ENCODE measurements around the gene ATP8B3. TPM values are rescaled to one million over a fixed set of nuclear protein-coding genes. Genes with fewer than 3 reads are reported as not detected.

The ATP8B3 gene
- total and polyA plus RNA-seq, 9 of the 15 experiments (the other 6 are each of a cell fraction or from before 2014, with no cell fraction given): 1.2 to 12.3 (median 3.8) TPM

DNA sequence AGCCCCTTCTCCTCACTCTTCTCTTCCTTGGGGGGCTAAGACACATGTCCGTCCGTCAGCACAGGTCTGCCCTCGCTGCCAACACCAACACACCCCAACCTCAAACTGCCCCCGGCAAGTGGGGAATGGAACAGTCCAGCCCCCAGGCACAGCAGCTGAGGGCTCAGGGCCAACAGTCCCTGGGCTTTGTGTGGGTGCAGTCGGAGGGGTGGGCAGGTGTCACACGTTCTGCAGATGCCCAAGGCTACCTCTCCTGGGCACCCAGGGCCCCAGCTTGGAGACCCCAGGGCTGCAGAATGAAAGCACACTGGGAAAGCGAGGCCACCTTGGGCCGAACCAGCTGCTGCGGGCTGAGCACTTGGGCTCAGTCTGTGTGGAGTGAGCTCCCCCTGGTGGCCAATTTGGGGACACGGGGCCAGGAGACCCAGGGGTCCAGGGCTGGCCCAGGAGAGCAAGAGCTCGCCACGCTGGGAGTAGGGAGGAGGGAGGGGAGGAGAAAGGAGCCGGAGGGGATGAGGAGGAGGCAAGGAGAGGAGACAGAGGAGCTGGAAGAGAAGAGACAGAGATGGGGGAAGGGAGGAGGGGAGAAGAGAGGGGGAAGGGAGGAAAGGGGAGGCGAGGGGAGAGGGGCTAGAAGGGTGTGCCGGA lies 14.0 kb upstream of the ATP8B3 start (continued):
- TF ChIP-seq, protein P1, sequence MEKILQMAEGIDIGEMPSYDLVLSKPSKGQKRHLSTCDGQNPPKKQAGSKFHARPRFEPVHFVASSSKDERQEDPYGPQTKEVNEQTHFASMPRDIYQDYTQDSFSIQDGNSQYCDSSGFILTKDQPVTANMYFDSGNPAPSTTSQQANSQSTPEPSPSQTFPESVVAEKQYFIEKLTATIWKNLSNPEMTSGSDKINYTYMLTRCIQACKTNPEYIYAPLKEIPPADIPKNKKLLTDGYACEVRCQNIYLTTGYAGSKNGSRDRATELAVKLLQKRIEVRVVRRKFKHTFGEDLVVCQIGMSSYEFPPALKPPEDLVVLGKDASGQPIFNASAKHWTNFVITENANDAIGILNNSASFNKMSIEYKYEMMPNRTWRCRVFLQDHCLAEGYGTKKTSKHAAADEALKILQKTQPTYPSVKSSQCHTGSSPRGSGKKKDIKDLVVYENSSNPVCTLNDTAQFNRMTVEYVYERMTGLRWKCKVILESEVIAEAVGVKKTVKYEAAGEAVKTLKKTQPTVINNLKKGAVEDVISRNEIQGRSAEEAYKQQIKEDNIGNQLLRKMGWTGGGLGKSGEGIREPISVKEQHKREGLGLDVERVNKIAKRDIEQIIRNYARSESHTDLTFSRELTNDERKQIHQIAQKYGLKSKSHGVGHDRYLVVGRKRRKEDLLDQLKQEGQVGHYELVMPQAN (IDR thresholded peaks at IDR 0.05; ENCODE audit: borderline replicate concordance): peak; percentile 52; the same call in 1 of the 2 replicates
- TF ChIP-seq TRIM24 (IDR thresholded peaks at IDR 0.05): peak in 1 of 2 experiments; percentile 22; a peak in 2 of 4 replicates
- TF ChIP-seq, protein P2, sequence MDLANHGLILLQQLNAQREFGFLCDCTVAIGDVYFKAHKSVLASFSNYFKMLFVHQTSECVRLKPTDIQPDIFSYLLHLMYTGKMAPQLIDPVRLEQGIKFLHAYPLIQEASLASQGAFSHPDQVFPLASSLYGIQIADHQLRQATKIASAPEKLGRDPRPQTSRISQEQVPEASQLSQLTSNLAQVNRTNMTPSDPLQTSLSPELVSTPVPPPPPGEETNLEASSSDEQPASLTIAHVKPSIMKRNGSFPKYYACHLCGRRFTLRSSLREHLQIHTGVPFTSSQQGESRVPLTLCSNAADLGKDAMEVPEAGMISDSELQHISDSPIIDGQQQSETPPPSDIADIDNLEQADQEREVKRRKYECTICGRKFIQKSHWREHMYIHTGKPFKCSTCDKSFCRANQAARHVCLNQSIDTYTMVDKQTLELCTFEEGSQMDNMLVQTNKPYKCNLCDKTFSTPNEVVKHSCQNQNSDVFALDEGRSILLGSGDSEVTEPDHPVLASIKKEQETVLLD (IDR thresholded peaks at IDR 0.05): peak; percentile 62; the same call in 1 of the 2 replicates
- no peak for TF ChIP-seq ZKSCAN1 (IDR thresholded peaks at IDR 0.05; ENCODE audit: low read depth, low read length)
- TF ChIP-seq, protein P3, sequence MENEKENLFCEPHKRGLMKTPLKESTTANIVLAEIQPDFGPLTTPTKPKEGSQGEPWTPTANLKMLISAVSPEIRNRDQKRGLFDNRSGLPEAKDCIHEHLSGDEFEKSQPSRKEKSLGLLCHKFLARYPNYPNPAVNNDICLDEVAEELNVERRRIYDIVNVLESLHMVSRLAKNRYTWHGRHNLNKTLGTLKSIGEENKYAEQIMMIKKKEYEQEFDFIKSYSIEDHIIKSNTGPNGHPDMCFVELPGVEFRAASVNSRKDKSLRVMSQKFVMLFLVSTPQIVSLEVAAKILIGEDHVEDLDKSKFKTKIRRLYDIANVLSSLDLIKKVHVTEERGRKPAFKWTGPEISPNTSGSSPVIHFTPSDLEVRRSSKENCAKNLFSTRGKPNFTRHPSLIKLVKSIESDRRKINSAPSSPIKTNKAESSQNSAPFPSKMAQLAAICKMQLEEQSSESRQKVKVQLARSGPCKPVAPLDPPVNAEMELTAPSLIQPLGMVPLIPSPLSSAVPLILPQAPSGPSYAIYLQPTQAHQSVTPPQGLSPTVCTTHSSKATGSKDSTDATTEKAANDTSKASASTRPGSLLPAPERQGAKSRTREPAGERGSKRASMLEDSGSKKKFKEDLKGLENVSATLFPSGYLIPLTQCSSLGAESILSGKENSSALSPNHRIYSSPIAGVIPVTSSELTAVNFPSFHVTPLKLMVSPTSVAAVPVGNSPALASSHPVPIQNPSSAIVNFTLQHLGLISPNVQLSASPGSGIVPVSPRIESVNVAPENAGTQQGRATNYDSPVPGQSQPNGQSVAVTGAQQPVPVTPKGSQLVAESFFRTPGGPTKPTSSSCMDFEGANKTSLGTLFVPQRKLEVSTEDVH (IDR thresholded peaks at IDR 0.05; ENCODE audit: low read depth, partially characterized antibody): peak; percentile 37
- TF ChIP-seq, protein P4, sequence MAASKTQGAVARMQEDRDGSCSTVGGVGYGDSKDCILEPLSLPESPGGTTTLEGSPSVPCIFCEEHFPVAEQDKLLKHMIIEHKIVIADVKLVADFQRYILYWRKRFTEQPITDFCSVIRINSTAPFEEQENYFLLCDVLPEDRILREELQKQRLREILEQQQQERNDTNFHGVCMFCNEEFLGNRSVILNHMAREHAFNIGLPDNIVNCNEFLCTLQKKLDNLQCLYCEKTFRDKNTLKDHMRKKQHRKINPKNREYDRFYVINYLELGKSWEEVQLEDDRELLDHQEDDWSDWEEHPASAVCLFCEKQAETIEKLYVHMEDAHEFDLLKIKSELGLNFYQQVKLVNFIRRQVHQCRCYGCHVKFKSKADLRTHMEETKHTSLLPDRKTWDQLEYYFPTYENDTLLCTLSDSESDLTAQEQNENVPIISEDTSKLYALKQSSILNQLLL (CRISPR knock-in tag; IDR thresholded peaks at IDR 0.05; ENCODE audit: borderline replicate concordance): no peak
- TF ChIP-seq, protein P5, sequence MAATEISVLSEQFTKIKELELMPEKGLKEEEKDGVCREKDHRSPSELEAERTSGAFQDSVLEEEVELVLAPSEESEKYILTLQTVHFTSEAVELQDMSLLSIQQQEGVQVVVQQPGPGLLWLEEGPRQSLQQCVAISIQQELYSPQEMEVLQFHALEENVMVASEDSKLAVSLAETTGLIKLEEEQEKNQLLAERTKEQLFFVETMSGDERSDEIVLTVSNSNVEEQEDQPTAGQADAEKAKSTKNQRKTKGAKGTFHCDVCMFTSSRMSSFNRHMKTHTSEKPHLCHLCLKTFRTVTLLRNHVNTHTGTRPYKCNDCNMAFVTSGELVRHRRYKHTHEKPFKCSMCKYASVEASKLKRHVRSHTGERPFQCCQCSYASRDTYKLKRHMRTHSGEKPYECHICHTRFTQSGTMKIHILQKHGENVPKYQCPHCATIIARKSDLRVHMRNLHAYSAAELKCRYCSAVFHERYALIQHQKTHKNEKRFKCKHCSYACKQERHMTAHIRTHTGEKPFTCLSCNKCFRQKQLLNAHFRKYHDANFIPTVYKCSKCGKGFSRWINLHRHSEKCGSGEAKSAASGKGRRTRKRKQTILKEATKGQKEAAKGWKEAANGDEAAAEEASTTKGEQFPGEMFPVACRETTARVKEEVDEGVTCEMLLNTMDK (IDR thresholded peaks at IDR 0.05; ENCODE audit: borderline replicate concordance, insufficient read depth, low read depth, low read length, poor library complexity, severe bottlenecking): peak; percentile 72
- no peak; the same call in 1 of the 2 replicates for TF ChIP-seq SP1 (CRISPR knock-in tag; IDR thresholded peaks at IDR 0.05)
- no peak for TF ChIP-seq POLR2B (IDR thresholded peaks at IDR 0.05; ENCODE audit: low read depth, partially characterized antibody)
- no peak for TF ChIP-seq SMARCC2 (IDR thresholded peaks at IDR 0.05; ENCODE audit: low read depth)
- TF ChIP-seq, protein P6, sequence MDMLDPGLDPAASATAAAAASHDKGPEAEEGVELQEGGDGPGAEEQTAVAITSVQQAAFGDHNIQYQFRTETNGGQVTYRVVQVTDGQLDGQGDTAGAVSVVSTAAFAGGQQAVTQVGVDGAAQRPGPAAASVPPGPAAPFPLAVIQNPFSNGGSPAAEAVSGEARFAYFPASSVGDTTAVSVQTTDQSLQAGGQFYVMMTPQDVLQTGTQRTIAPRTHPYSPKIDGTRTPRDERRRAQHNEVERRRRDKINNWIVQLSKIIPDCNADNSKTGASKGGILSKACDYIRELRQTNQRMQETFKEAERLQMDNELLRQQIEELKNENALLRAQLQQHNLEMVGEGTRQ (CRISPR knock-in tag; IDR thresholded peaks at IDR 0.05): no peak
- TF ChIP-seq MYC (IDR thresholded peaks at IDR 0.05; ENCODE audit: low read depth, low read length): peak; percentile 62
- no peak for TF ChIP-seq MYC (CRISPR knock-in tag; IDR thresholded peaks at IDR 0.05; ENCODE audit: borderline replicate concordance, low read depth)
- TF ChIP-seq TBP (optimal IDR thresholded peaks at IDR 0.05; ENCODE audit: low read depth, low read length): no peak
- peak; percentile 52; the same call in 1 of the 2 replicates for TF ChIP-seq XRCC5 (IDR thresholded peaks at IDR 0.05; ENCODE audit: low read depth, low read length)
- TF ChIP-seq ZNF239 (CRISPR knock-in tag; IDR thresholded peaks at IDR 0.05): no peak
- peak; percentile 31; the same call in 1 of the 2 replicates for TF ChIP-seq NCOR1 (IDR thresholded peaks at IDR 0.05)
